Epithelial cell of prostate (primary cell): ENCODE data around the gene PATJ.
"Not testable (repeated sequence)": the region's sequence is repeated elsewhere in the genome, so short reads cannot be mapped to it uniquely, and the experiment has no call there.

Experiments used
- DNase-seq: peaks from one replicate; pipeline ENCODE4 v3.0.0-alpha.2; 2011; ENCODE audit warnings: low read depth, low spot score
- H3K27ac ChIP-seq: fragments of 450-650 bp; 2 replicates; pipeline ENCODE4 v1.5.1; 2017; ENCODE audit warnings: mild to moderate bottlenecking

PATJ gene, protein sequence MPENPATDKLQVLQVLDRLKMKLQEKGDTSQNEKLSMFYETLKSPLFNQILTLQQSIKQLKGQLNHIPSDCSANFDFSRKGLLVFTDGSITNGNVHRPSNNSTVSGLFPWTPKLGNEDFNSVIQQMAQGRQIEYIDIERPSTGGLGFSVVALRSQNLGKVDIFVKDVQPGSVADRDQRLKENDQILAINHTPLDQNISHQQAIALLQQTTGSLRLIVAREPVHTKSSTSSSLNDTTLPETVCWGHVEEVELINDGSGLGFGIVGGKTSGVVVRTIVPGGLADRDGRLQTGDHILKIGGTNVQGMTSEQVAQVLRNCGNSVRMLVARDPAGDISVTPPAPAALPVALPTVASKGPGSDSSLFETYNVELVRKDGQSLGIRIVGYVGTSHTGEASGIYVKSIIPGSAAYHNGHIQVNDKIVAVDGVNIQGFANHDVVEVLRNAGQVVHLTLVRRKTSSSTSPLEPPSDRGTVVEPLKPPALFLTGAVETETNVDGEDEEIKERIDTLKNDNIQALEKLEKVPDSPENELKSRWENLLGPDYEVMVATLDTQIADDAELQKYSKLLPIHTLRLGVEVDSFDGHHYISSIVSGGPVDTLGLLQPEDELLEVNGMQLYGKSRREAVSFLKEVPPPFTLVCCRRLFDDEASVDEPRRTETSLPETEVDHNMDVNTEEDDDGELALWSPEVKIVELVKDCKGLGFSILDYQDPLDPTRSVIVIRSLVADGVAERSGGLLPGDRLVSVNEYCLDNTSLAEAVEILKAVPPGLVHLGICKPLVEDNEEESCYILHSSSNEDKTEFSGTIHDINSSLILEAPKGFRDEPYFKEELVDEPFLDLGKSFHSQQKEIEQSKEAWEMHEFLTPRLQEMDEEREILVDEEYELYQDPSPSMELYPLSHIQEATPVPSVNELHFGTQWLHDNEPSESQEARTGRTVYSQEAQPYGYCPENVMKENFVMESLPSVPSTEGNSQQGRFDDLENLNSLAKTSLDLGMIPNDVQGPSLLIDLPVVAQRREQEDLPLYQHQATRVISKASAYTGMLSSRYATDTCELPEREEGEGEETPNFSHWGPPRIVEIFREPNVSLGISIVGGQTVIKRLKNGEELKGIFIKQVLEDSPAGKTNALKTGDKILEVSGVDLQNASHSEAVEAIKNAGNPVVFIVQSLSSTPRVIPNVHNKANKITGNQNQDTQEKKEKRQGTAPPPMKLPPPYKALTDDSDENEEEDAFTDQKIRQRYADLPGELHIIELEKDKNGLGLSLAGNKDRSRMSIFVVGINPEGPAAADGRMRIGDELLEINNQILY (N-terminal part only)

DNA sequence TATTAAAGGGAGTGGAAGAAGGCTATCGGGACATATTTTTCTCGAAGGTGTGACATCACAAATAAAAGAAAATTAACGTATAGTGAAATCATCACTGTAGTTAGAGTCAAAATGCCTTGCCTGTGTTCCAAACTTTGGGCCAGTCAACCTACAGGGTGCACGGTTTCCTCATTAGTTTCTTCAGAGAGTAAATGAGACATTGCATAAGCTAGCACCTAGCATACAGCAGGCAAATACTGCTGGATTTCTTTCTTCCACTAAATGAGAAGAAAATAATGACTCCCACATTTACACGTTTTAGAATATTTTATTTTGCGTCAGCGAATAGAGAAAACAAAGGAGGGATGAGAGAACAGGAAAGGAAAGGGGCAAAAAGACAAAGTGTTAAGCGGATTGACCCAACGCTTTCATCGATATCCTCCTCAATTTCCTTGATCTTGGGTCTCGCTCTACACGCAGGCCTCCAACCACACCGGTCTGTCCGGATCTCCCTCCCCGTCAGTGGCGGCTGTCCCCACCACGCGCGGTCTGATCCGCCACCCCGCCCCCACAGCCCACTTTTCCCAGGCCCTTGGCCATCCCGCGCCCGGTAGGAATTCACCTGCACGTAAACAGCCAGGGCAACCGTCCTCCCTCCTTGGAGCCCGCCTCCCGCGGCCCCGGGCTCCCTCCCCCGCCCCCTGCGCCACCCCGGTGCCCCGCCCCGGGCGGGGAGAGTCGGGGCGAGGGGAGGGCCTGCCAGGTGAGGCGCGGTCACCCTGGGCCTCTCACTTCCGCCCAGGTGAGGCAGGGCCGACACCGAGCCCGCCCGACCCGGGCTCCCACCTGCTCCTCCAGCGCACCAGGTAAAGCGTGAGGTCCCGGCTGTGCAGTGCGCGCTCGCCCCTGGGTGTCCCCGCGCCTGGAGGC, at the start of gene PATJ:
Gene PATJ (plus strand): TSS at position 770 of the 909 bp plus-strand sequence. CDS start 20,413 bp downstream, outside the sequence.
- peak; percentile 26 for DNase-seq

DNA sequence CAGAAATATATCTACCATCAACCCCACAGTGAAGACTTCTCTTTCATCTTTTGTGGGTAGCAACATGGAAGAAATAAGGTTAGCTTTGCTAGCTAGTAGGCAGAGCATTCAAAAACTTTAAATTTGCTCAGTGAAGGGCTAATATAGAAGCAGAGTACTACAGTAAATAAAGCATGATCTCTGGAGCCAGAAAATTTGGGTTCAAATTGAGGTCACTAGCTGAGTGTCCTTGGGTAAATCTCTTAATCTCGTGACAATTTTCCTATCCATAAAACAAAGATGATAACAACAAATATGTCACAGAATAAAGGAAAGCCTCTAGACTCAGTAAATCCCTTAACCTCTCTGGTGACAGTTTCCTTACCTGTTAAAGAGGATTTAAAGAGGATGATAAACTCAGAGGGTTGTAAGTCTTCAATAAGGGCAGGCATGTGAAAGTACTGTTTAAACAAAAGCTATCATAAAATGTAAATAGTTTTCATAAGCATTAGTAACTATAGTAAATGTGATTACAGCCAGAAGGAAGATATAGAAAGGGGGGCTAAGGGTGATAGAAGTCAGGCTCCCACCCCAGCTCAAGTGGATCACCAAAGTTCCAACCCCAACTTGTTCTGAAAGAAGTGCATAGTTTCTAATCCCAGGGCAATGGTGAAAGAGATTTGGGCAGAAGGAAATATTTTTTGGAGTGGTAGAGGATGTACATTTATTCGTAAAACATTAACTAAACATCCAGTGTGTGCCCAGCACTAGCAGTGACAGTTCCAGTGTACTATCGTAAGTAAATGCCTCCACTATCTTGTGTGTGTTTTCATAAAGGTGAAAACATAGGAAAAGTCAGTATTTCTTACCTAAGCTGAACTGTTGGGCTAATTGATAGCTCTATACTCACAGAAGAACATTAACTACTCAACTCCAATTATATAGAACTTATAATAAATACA, 42.1 kb upstream of the PATJ start:
- no peak overlapping the region for H3K27ac ChIP-seq
- no peak for DNase-seq

More for the DNA sequence above, at the start of gene PATJ:
- peak within 1 kb of the TSS; percentile 92 for H3K27ac ChIP-seq

DNA sequence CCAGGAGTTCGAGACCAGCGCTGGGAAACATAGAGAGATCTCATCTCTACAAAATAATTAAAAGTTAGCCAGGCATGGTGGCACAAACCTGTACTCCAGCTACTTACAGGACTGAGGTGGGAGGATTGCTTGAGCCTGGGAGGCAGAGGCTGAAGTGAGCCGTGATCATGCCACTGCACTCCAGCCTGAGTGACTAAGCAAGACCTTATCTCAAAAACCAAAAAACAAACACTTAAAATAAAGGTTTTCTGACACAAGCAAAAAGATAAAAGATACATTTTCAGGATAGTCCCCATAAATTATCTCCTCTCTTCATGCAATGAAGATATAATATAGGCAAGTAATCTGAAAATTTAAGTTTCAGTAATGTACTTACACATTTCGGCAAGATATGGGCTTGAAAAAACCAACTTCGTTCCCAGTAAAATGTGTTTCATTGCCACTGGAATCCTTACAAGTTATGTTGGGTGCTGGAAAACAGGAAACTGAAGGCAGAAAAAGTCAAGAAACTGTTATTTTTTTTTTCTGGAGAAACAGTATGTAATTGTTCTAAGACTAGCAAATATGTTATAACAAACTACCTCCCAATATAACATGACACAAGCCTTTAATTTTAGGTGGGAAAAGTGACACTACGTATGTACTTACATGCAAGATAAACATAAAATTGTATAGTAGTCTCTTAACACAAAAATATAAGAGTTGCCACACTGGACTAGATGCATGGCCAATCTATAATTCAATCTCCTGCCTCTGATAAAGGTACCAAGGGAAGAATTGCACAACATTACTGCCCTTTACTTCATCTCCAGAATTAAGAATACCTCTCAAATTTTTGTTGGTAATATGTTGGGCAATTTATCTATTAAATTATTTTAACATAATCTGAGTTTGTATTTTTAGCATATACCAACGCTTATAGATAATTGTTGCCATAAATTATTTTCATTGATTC, 33.0 kb upstream of the PATJ start:
- no peak for DNase-seq
- no peak overlapping the region for H3K27ac ChIP-seq

DNA sequence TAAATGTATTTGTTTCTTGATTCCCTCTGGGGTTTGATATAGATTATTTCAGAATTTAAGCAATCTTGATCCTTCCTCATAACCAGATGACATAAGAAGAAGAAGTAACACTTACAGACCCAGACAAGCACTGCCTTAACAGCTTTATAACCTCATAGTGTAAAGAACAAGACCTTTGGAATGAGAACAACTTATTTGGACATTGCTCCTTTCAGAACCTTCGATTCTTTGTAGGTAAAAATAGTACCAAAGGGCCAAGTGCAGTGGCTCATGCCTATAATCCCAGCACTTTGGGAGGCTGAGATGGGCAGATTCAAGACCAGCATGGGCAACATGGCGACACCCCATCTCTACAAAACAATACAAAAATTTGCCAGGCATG, 32.4 kb upstream of the PATJ start:
- no peak overlapping the region for H3K27ac ChIP-seq
- no peak for DNase-seq

DNA sequence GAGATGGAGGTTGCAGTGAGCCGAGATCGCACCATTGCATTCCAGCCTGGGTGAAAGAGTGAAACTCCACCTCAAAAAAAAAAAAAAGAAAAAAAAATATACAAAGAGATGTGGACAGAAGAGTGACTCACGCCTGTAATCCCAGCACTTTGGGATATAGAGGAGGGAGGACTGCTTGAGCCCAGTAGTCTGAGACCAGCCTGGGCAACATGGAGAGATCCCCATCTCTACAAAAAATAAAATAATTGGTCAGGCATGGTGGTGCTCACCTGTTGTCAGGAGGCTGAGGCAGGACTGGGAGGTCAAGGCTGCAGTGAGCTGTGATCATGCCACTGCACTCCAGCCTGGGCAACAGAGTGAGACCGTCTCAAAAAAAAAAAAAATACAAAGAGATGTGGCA, 31.0 kb upstream of the PATJ start:
- not testable (repeated sequence) for H3K27ac ChIP-seq
- peak; percentile 6 for DNase-seq

DNA sequence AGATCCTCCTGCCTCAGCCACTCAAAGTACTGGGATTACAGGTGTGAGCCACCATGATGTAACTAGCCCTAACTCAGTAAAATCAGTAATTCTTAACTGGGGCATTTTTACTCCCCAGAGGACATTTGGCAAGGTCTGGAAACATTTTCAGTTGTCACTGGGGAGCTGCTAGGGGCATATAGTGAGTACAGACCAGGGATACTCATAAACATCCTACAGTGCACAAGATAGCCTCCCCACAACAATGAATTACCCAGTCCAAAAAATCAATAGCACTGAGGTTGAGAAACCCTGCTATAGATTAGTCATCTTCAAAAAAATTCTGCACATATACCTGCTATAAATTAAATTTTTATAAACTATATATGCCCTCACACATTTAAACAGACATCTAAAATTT, 30.3 kb upstream of the PATJ start:
- DNase-seq: no peak
- no peak overlapping the region for H3K27ac ChIP-seq

DNA sequence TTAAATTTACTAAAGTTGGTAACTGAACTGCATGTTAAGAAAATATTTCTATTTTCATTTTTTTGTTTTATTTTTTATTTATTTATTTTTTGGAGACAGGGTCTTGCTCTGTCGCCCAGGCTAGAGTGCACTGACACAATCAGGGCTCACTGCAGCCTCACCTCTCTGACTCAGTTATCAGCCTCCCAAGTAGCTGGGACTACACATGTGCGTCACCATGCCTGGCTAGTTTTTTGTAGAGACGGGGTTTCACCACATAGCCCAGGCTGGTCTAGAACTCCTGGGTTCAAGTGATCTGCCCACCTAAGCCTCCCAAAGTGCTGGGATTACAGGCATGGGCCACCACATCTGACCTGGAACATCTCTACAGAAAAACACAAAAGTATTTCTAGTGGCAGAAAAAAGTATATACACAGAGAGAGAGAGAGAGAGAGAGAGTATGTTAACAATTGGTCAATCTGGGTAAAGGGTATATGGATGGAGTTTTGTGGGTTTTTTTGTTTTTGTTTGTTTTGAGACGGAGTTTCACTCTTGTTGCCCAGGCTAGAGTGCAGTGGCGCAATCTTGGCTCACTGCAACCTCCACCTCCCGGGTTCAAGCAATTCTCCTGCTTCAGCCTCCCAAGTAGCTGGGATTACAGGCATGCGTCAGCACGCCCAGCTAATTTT, 23.1 kb upstream of the PATJ start:
- not testable (repeated sequence) for DNase-seq, H3K27ac ChIP-seq

DNA sequence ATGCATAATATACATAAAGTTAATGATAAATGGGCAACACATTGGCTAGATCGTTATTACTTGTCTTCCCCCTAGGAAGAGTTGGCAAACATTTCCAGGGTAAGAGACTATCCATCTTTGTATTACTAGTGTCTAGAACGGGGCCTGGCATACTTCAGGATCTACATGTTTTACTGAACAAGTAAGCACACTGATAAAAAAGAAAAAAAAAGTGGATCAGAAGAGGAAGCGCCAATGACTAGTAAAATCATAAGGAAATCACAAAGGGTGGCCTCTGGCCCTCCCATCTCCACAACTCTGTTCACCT, 17.8 kb upstream of the PATJ start:
- DNase-seq: no peak
- H3K27ac ChIP-seq: peak overlapping the region; percentile 80

DNA sequence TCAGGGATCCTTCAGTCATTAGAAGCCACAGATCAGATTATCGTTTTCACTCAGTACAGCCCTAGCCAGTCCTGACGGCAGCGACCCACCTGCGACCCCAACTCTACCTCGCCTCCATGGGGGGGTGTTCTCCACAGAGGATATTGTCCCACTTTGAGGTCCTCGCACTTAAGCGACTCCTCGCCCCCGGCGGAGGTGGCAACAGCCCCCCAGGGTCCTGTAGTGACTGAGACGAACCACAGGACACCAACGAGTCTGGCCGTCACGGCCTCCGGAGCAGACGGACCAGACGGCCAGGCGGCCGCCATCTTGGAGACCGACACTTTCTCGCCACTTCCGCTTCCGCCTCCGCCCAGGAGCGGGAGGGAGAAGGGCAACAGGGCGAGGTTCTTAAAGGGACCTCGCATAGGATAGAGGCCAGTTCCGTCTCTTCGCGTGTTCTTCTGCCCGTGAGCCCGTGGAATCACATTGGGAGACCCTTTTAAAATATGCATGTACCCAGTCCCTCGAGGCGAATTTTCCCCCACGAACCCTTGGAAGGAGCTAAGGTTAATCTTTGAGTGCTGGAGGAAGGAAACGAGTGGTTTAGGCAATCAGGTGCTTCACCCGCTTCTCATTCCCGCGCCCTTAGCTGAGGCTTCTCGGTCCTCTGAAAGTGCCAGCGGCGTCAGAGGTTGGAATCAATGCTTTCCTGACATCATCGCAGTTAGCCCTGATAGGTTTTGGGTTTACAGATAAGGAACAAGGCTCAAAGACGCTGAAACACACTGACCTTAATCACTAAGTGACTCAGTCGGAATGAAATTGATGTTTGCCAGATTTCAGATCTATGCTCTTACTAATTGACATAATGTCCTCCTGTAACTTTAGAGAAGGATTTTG, 17.2 kb upstream of the PATJ start, which contains the start of gene TM2D1:
Gene TM2D1 (minus strand): TSS at position 329 of the 882 bp plus-strand sequence. CDS start 21 bp downstream, at position 308.
- H3K27ac ChIP-seq: peak within 1 kb of the TSS; percentile 80
- peak; percentile 46 for DNase-seq

DNA sequence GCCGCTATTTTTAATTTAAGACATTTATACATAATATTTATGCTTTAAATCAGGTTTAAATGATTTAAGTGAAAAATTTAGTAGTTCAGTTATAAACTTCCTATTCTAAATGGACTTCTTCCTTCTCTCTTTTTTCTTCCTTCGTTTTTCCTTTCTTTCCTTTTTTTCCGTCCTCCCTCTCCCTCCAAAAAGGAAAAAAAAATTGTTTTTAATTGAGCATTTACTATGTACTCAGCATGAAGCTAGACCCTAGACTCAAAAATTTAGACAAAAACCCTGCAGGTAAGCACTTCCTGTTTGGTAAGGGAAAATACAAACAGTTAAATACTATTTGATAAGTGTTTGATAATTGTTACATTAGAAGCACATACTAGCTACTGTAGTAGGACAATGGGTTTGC, 14.7 kb upstream of the PATJ start:
- no peak for DNase-seq
- H3K27ac ChIP-seq: no peak overlapping the region

DNA sequence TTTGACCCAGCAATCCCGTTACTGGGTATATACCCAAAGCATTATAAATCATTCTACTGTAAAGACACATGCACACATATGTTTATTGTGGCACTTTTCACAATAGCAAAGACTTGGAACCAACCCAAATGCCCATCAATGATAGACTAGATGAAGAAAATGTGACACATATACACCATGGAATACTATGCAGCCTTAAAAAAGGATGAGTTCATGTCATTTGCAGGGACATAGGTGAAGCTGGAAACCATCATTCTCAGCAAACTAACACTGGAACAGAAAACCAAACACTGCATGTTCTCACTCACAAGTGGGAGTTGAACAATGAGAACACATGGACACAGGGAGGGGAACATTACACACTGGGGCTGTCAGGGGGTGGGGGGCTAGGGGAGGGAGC, 11.6 kb upstream of the PATJ start:
- not testable (repeated sequence) for H3K27ac ChIP-seq

DNA sequence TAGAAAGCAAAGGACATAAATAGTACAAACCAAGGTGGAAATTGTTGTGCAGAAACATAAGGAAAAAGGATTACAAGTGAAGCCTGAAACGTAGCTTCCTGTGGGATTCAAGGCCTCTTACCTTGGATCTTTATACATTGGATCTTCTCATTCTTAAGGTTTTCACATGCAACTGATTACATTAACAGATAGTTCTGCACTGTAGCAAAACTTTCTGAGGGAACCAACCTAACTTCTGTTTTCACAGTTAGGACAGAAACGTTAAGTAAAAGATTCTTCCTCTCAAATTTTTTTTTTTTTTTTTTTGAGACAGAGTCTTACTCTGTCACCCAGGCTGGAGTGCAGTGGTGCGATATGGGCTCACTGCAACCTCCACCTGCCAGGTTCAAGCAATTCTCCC, 9.6 kb upstream of the PATJ start:
- no peak overlapping the region for H3K27ac ChIP-seq
- no peak for DNase-seq

More for the DNA sequence above, 11.6 kb upstream of the PATJ start:
- not testable (repeated sequence) for DNase-seq

DNA sequence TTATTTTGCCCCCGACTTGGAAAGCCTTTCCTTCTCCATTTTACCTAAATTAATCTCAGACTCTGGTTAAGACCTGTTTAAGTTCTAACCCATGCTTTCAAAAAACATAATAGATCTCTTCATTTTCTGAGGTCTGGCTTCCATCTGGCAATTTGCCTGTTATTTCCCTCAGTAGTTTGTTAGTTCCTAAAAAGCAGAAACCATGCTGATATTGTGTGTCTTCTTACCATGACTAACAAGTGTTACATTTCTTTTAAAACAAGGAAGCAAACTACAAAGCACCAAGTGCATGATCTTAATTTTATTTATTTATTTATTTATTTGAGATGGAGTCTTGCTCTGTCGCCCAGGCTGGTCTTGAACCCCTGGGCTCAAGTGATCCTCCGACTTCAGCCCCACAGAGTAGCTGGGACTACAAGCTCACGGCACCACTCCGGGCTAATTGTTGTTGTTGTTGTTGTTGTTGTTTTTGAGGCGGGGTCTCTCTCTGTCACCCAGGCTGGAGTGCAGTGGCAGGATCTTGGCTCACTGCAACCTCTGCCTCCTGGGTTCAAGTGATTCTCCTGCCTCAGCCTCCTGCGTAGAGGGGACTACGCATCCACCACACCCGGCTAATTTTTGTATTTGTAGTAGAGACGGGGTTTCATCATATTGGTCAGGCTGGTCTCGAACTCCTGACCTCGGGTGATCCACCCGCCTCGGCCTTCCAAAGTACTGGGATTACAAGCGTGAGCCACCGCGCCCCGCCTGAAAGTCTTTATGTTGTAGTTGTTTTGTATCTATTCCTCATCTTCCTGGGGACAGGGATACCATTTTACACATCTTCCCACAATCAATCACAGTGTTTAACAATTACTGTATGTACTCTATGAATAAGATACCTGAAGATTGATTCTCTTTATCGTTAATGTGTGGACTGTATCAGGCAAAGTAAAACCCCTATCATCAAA, 1.3 kb upstream of the PATJ start:
- H3K27ac ChIP-seq: peak overlapping the region; percentile 92
- no peak for DNase-seq

DNA sequence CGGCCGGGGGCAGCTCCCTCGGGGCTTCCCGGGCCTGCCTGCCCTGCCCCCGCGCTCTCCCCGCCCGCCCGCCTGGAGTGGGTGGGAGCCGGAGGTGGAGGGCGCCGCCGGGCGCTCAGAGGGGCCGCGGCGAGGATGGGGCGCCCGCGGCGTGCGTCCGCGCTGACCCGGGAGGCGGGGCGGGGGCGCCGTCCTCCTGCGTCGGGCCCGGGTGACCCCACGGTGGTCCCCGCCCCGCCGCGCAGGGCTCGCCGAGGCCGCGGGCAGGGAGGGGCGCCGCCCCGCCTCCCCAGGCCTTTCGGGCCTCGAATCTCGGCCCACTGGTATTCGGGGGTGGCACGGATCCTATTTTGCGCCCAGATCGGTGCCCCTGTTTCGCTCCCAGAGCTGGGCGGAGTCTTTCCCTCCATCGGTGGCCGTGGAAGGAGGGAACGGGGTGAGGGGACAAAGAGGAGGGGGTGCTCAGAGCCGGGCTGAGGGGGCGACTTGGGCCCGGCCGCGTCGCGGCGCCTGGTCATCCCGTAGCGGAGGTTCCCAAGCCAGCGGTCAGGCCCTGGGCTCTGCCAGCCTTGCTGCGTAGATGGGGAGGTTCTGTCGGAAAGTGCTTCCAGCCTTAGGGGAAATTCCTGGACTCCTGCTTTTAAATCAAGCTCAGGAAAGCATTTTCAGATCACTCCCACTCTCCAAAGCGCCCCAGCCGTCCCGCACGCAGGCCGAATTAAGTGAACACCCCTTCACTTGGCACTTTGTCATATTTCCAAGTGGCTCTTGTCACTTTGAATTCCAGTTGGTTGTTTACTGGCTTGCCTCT, 545 bp downstream of the PATJ start:
- peak overlapping the region; percentile 92 for H3K27ac ChIP-seq

More for the DNA sequence above, 545 bp downstream of the PATJ start:
- no peak for DNase-seq
